Activated CD8-positive, alpha-beta memory T cell treated with anti-CD3 and anti-CD28 coated beads, Interleukin-2, amount 50 U/mL, for 48 hours (primary cell): Measurements from ENCODE around the gene METTL2A.
A peak's percentile ranks its signal among the peaks of the same experiment; 100 is the strongest.
"Not testable (repeated sequence)": the region's sequence is repeated elsewhere in the genome, so short reads cannot be mapped to it uniquely, and the experiment has no call there.

Experiments used
- DNase-seq: peaks from one replicate; pipeline ENCODE4 v3.0.0-alpha.2; 2020

The METTL2A gene, protein sequence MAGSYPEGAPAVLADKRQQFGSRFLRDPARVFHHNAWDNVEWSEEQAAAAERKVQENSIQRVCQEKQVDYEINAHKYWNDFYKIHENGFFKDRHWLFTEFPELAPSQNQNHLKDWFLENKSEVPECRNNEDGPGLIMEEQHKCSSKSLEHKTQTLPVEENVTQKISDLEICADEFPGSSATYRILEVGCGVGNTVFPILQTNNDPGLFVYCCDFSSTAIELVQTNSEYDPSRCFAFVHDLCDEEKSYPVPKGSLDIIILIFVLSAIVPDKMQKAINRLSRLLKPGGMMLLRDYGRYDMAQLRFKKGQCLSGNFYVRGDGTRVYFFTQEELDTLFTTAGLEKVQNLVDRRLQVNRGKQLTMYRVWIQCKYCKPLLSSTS

DNA sequence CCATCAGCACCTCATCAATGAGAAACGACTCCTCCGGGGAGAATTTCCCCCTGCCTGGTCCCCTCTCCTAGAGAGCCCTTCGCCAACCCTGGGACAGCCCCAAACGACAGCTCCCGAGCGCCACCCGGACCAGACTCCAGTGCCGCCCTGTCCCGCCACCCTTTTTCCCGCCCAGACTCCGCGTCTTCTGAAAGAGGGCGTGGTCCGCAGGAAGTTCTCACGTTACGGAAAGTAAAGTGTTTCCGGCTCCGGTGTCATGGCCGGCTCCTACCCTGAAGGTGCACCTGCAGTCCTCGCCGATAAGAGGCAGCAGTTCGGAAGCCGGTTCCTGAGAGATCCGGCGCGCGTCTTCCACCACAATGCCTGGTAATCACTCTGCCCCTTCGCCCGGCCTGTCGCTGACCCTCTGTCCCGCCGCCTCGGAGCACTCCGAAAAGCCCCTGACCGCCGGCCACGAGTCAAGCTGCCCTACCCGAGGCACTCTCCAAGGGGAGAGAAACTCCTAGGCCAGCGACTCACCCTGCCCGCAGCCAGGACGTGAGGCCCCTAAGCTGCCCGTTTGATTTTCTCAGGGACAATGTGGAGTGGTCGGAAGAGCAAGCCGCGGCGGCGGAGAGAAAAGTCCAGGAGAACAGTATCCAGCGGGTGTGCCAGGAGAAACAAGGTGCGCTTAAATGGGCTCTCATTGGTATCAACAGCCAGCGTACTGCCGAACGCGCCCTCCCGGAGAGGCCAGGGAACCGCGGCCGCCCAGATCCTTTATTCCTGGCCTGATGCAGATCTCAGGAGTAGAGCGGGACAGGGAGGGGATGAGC, at the start of gene METTL2A:
METTL2A (plus strand) TSS at position 251 of the 815 bp plus-strand sequence; CDS start at position 257, 6 bp downstream.
- peak; percentile 91 for DNase-seq

DNA sequence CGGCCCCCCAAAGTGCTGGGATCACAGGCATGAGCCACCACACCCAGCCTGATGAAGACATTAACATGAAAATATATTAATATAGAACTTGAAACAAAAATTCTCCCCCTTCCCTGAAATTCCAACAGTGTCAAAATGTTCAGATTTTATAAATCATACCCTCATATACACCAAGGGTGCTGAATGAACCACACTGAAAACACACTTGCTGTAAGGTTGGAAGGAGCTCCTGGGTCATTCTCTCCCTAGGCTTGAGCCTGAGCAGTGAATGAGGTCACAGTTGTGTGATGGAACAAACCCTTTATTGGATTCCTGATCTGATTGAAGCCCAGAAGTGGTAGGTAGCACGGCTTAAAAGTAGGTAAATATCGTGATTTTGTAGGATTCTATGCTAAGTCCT, 43.4 kb upstream of the METTL2A start, which contains the start of gene EFCAB3:
EFCAB3 (plus strand) TSS at position 301 of the 400 bp plus-strand sequence. CDS start 2,427 bp downstream, outside the sequence.
- no peak for DNase-seq

DNA sequence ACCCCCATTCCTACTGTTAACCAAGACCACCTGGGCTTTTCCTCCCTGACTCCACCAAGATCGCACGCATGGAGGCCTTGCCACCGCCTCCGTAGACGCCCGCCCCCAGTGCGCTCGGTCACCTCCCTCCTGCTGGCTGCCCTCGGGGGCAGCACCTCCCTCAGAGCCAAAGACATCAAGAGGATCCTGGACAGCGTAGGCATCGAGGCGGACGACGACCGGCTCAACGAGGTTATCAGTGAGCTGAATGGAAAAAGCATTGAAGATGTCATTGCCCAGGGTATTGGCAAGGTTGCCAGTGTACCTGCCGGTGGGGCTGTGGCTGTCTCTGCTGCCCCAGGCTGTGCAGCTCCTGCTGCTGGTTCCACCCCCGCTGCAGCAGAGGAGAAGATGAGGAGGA, 42.1 kb upstream of the METTL2A start:
- no peak for DNase-seq

DNA sequence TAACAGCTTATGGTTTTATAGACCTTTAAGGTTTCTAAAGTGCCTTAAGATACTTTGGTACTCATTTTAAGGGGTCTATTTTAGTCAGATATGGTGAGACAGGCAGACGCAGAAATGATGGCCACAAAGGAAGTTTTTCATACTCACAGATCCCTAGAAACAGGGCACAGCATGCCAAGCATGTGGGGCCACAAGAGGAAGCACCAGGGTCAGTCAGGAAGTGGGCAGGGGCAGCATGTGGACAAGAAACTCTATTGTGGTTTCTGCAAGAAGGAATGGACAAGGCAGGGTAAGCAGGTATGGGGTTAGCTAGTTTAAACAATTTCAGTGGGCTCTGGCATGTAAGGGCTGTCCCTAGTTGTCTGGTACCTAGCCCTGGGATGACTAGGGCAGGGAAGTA, 34.8 kb upstream of the METTL2A start:
- DNase-seq, result no peak

DNA sequence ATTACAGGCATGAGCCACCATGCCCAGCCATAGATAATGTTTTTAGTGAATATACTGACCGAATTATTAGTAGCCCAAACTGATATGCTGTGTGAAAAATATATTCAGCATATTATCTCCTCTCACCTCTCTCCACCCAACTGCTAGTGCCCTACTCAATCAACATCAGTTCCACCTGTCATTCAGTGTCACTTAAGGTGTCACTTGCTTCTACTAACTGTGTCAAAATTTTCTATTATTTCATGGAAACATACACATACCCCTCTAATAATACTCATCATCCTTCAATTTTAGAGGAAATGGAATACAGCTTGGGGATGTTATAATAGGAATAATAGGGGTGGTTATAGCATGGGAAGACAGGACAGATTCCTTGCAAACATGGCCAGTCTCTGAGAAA, 30.8 kb upstream of the METTL2A start:
- no peak for DNase-seq

GRCh38 chr17:62398891-62399290, 24.8 kb upstream of the METTL2A start:
- DNase-seq, result no peak

GRCh38 chr17:62405451-62405850, 18.2 kb upstream of the METTL2A start:
- DNase-seq, result no peak

DNA sequence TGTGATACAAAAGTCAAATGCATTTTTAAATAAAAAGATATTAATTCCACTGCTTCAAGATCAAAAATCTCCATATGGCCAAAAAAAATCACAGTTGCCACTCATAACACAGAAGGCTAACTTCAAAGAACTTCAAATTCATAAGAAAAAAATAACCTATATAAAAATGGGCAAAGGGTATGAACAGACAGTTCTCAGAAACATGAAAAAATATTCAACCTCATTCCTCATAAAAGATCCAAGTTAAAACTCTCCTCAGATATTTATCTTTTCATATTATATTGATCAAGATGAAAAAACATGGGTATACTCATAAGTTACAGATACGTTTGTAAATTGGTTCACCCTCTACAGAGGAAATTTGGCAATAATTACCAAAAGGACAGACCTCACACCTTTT, 10.6 kb upstream of the METTL2A start:
- DNase-seq, result not testable (repeated sequence)

DNA sequence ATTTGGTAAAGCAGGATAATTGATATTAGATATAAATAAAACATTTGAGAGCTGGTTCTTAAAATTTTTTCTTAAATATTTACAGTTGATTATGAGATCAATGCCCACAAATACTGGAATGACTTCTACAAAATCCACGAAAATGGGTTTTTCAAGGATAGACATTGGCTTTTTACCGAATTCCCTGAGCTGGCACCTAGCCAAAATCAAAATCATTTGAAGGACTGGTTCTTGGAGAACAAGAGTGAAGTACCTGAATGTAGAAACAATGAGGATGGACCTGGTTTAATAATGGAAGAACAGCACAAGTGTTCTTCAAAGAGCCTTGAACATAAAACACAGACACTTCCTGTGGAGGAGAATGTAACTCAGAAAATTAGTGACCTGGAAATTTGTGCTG, 2.5 kb downstream of the METTL2A start:
- DNase-seq, result not testable (repeated sequence)

DNA sequence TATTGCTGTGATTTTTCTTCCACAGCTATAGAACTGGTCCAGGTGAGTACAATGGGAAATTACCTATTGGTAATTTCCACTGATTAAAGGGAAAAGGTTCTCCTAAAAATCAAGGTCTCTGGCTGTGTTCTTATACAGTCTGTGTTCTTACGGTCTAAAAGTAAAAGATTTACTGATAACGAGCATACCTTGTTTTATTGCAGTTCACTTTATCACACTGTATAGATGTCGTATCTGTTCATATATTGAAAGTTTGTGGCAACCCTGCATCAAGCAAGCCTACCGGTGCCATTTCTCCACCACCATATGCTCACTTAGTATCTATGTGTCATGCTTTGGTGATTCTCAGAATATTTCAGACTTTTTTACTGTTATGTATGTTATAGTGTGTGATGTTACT, 11.6 kb downstream of the METTL2A start:
- DNase-seq, result not testable (repeated sequence)

- DNase-seq, result not testable (repeated sequence)
These were observed 17.5 kb downstream of the METTL2A start for GRCh38 chr17:62441181-62441580.

DNA sequence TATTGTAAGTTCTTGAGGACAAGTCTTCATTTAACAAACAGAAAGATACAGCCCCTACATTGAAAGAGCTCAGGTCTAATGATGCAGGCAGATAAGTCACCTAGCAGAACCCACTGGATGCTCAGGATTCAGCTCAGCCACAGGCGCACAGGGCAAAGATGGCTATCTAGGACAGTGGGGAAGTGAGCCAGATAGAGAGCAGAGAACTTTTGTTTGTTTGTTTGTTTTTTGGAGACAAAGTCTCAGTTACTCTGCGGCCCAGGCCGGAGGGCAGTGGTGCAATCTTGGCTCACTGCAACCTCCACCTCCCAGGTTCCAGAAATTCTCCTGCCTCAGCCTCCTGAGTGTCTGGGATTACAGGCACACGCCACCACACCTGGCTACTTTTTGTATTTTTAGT, 20.4 kb downstream of the METTL2A start:
- DNase-seq, result no peak

GRCh38 chr17:62445791-62446190, 22.1 kb downstream of the METTL2A start:
- not testable (repeated sequence) for DNase-seq

DNA sequence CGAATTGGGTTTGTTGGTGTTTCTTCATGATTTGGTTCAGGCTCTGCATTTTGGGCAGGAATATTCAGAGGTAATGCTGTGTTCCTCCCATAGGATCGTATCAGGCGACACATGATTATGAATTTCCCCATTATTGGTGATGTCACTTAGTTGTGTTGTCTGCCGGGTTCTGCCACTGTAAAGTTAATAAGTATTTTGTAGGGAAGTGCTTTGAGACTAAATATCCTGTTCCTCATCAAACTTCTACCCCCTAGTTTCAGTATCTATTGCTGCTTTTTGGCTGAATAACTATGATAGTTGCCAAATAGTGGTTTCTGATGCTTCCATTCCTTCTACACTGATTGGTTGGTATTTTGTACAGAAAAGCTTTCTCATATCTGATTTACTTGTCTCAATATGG, 28.5 kb downstream of the METTL2A start:
- not testable (repeated sequence) for DNase-seq

DNA sequence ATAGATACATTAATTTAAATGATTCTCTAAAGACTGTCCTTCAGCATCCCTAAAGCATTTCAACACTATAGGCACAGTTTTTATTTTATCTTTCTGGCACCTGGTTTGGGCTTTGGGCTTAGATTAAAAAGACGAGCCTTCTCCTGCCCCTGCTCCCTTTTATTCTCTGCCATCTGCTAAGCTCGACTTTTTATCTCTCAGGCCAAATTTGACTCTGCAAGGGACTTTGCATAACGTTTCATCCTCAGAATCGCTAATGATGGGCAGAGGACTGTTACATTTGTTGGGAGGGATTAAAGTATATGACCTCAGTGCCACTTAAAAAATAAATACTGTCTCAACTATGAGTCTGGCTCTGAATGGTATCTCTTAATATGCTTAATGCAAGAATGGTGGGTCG, 29.3 kb downstream of the METTL2A start:
- not testable (repeated sequence) for DNase-seq

- DNase-seq, result not testable (repeated sequence)
These were observed 30.0 kb downstream of the METTL2A start for GRCh38 chr17:62453656-62454055.

DNA sequence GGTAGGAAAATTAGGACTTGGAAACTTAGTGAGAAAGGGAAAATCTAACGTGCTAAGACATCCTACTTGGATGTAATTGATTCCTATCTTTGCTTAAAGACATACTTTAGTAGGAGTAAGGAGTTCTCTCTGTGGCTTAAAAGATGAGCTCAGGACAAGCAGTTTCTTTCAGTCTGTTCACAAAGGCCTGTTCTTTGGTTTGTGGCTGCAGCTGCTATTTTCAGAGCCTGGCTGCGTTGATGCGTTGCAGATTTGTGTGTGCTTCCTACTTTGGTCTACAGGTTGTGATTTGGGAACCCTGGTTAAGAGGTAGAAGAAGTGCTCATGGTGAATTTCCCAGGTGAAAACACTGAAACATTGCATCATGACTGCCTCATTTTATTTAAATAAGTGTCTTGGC, 30.4 kb downstream of the METTL2A start:
- not testable (repeated sequence) for DNase-seq

DNA sequence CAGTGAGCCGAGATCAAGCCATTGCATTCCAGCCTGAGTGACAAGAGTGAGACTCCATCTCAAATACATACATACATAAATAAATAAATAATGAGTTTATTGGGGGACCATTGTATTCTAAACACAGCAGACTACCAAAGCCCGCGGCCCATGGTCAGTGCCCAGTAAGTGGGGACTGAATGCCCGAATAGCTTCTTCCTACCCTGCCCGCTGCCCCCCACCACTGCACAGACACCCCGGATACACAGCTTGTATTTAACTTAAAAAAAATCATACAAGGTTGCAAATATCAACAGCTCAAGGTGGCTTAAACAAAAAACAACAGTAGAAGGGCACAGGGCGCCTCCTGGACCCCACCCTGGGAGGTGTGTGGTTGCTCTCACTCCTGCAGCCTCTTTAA, 32.3 kb downstream of the METTL2A start:
- no peak for DNase-seq

- not testable (repeated sequence) for DNase-seq
These were observed 34.8 kb downstream of the METTL2A start for GRCh38 chr17:62458483-62458882.

GRCh38 chr17:62464422-62464821, 40.7 kb downstream of the METTL2A start:
- DNase-seq, result not testable (repeated sequence)

DNA sequence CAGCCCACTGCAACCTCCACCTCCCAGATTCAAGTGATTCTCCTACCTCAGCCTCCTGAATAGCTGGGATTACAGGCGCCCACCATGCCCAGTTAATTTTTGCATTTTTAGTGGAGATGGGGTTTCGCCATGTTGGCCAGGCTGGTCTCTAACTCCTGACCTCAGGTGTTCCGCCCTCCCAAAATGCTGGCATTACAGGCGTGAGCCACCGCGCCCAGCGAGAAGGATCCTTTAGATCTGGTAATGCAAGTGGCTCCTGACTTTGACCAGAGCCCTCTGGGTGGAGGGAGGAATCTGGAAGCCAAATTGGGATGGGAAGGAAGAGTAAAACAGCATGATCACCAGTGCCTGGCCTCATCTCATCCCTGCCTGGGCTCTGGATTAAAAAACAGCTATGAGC, 41.6 kb downstream of the METTL2A start:
- not testable (repeated sequence) for DNase-seq

DNA sequence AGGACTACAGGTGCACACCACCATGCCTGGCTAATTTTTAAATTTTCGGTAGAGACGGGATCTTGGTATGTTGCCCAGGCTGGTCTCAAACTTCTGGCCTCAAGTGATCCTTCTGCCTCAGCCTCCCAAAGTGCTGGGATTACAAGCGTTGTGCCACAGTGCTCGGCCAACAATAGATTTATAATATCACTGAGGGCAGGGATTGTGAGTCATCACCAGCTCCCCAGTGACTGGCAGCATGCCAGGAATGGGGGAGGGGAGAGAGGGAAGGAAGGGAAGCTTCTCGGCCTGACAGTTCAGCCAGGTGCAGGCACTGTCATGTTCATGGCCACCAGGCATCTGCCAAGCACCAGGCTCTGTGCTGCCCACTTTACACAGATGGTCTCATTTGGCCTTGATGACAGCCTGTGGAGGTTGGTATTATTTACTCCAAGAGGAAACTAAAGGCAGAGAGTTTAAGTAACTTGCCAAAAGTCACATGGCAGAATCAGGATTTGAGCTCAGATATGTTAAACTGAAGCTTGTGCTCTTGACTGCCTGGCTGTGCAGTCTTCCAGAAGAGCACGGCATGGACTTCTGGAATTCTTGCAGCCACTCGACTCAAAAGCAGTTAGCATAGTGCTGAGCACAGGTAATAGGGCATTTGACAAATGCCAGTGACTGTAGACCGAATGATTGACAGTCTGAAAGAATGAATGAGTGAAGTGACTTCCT, 47.1 kb downstream of the METTL2A start:
- DNase-seq, result peak; percentile 81

DNA sequence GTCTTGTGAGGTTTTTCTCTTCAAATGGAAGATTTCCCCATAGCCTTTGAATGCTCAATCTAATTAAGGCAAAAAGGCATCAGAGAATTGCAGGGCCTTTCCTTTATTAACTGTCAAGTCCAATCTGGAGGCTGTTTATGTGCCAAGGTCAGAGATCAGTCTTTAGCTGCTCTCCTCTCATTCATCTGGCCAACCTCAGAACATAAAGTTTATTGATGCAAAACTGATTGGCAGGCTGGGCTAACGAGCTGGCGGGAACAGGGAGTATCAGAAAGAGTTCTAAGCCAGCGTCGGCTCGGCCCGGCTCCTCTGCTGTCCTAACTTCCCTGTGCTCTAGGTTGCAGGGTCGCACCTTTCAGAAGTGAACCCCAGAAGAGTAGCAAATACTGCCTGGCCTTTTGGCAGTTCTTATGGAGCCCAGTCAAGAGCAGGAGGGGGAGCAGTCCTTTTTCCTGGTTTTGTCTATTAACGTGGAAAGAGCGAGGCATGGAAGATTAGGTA, 47.7 kb downstream of the METTL2A start:
- DNase-seq, result not testable (repeated sequence)
